Fibroblast of mammary gland (primary cell): Measurements from ENCODE around the gene ACTN4.

Experiments
- DNase-seq: peaks from one replicate; pipeline ENCODE4 v3.0.0-alpha.2; 2010; ENCODE audit warnings: low read depth
- H3K4me3 ChIP-seq: 2 replicates; pipeline ENCODE4 v1.5.1; 2011; ENCODE audit warnings: low read depth, mild to moderate bottlenecking, low read length, moderate library complexity; ENCODE audit not compliant: control insufficient read depth
- CTCF ChIP-seq: conservative IDR thresholded peaks from 2 replicates; pipeline ENCODE4 v1.5.1; 2011; ENCODE audit warnings: low read depth, low read length, inconsistent platforms; ENCODE audit not compliant: control insufficient read depth, insufficient read depth

Gene ACTN4

GRCh38 chr19:38691938-38692457 is 44.5 kb downstream of the ACTN4 start:
- TF ChIP-seq CTCF: no peak
- H3K4me3 ChIP-seq: no peak overlapping the region
- DNase-seq: peak; percentile 93

DNA sequence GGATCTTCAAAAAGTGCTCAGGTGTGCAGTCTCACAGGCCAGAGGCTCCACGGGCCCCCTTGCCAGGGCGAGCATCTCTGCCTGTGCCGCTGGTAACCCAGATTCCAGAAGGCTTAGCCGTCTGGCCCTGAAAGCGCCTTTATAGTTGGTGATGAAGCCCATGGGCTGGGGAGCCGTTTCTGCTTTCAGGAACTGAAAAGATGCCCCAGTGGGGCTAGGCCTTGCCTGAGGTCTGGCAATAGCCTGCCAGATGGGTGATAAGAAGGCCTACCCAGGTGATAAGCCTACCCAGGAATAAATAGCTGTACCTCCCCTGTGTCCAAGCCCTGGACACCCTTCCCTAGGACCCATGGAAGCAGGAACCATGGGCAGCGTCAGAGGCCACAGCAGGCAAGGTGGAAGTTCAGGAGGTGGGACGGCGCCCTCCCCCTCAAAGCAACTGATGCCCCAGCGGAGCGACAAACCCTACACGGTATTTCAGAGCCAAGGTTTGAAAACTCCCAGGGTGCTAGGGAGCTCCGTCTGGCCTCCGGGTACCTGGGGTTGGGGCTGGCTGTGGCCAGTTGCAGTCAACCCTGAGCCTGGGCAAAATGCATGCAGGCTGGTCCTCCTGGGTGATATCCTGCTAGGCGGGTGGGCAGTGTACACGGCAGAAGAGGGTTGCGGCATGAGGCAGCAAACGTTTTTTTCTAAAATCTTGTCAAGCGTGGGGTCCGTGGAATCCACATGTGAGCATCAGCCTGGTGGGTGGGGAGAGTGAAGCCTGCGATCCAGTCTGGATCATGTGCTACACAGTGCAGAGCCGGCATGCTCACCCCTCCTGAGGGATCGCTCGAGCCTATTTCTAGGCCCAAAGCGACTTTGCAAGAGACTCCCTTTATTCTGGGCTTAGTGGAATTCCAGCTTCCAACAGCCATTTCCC is 45.3 kb downstream of the ACTN4 start:
- no peak for TF ChIP-seq CTCF

DNA sequence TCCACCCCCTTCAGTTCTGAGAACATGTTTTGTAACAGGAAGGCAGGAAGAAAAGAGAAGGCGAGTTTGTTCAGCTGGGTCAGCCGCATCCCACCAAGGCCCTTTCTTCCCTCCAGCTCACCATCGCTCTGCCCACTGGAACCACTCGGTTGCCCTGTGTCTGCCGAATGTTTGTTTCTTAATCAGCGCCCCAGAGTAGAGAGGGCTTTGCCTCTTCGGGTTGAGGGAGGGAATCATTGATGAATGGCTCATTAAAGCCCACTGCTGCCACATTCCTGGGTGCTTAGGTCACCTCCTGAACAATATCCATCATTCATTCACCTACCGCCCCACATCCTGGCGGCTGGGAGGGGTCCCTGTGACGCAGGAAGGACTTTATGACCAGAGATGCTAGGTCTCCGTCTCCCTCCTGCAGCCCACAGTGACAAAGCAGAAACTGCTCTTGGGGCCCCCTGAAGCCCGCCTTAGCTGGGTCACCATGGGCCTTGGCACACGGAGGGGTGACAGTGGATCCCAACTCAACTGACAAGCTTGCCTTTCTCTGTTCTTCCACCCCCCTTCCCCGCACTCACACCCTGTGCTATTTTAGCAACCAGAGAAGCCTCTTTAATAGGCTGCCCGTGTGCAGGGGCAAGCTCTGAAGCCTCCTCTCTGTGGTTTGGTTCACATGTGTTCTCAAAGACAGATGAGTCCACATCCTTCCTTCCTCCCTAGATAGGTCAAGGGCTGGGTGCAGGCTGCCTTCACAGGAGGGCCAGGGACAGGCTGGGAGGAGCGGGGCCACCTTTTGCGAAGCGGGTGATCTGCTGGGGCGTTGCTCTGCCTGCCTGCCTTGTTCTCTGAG is 46.2 kb downstream of the ACTN4 start:
- no peak for TF ChIP-seq CTCF
- no peak overlapping the region for H3K4me3 ChIP-seq
- DNase-seq: peak; percentile 73

More for the DNA sequence above, 45.3 kb downstream of the ACTN4 start:
- DNase-seq: no peak
- no peak overlapping the region for H3K4me3 ChIP-seq

GRCh38 chr19:38695317-38695683 is 47.9 kb downstream of the ACTN4 start:
- no peak for DNase-seq
- no peak for TF ChIP-seq CTCF

GRCh38 chr19:38695832-38696728 is 48.6 kb downstream of the ACTN4 start:
- no peak for TF ChIP-seq CTCF
- no peak for DNase-seq
- H3K4me3 ChIP-seq: no peak overlapping the region

More at GRCh38 chr19:38695317-38695683, 47.9 kb downstream of the ACTN4 start:
- no peak overlapping the region for H3K4me3 ChIP-seq

GRCh38 chr19:38696729-38697055 is 49.2 kb downstream of the ACTN4 start:
- H3K4me3 ChIP-seq: no peak overlapping the region
- no peak for DNase-seq
- no peak for TF ChIP-seq CTCF
